Measurements from ENCODE around the gene GALK2.
"Not testable (repeated sequence)": the region's sequence is repeated elsewhere in the genome, so short reads cannot be mapped to it uniquely, and the experiment has no call there.

The GALK2 gene

GRCh38 chr15:49339656-49340055 is 169.6 kb downstream of the GALK2 start:
- no peak for DNase-seq (ENCODE audit: low read depth)

- DNase-seq (ENCODE audit: low read depth), result no peak
These were observed 173.5 kb downstream of the GALK2 start for GRCh38 chr15:49343546-49343945.

- DNase-seq (ENCODE audit: low read depth), result not testable (repeated sequence)
These were observed 184.4 kb downstream of the GALK2 start for GRCh38 chr15:49354439-49354838.

GRCh38 chr15:49361370-49361769 is 191.3 kb downstream of the GALK2 start:
- no peak for DNase-seq (ENCODE audit: low read depth)

GRCh38 chr15:49366496-49366895 is 196.4 kb downstream of the GALK2 start:
- DNase-seq (ENCODE audit: low read depth), result no peak

- DNase-seq (ENCODE audit: low read depth), result no peak
These were observed 200.7 kb downstream of the GALK2 start for GRCh38 chr15:49370782-49371181.

GRCh38 chr15:49372366-49372765 is 202.3 kb downstream of the GALK2 start:
- no peak for DNase-seq (ENCODE audit: low read depth)

- no peak for DNase-seq (ENCODE audit: low read depth)
These were observed 209.9 kb downstream of the GALK2 start for GRCh38 chr15:49379996-49380395.

- DNase-seq (ENCODE audit: low read depth), result no peak
These were observed 210.9 kb downstream of the GALK2 start for GRCh38 chr15:49380912-49381311.

All from stimulated activated CD4-positive, alpha-beta T cell treated with anti-CD3 and anti-CD28 coated beads, Interleukin-2, amount 100 ng/mL, for 4 hours (primary cell).